Measurements from ENCODE around the gene ANKRD27.
"Not testable (repeated sequence)": the region's sequence is repeated elsewhere in the genome, so short reads cannot be mapped to it uniquely, and the experiment has no call there.

The ANKRD27 gene
- total RNA-seq, result 52.4 to 95.2 (median 67.2) reads per million in 9 experiments

GRCh38 chr19:32674931-32675719, at the start of gene ANKRD27:
Gene ANKRD27 (minus strand): TSS chr19:32675180. CDS start chr19:32659015, 16,165 bp downstream.
- peaks cover 31 to 32% of the 10 kb centered on the region in 2 donors for H3K4me1 Mint-ChIP-seq (ENCODE audit: low read depth in 2 of 2)
- ATAC-seq (replicated peaks) (peak; percentile 88), DNase-seq (peak; percentile 97 to 98 (median 98))
- peaks cover 4 to 10% of the 10 kb centered on the region in 2 donors for H3K27me3 Mint-ChIP-seq
- H3K9me3 Mint-ChIP-seq, result no peaks in the 10 kb centered on the region
- H3K4me3 Mint-ChIP-seq, result peak within 1 kb of the TSS; percentile 89 to 90
- H3K27ac Mint-ChIP-seq, result peak within 1 kb of the TSS; percentile 30 to 79
- H3K36me3 Mint-ChIP-seq (ENCODE audit: insufficient read depth), result peaks cover 9% of the 10 kb centered on the region

- Mint-ChIP-seq H3K9me3 (no peaks in the 10 kb centered on the region), H3K4me3 (no peak overlapping the region), H3K27me3 (no peaks in the 10 kb centered on the region), H3K4me1 (ENCODE audit: low read depth in 2 of 2) (peaks cover 0 to 1% of the 10 kb centered on the region in 2 donors), H3K36me3 (ENCODE audit: insufficient read depth) (peaks cover 10% of the 10 kb centered on the region), H3K27ac (no peak overlapping the region)
- no peak for DNase-seq
- no peak for ATAC-seq (replicated peaks)
These were observed 45.9 kb upstream of the ANKRD27 start for GRCh38 chr19:32720936-32721250.

- Mint-ChIP-seq H3K4me1 (ENCODE audit: low read depth in 2 of 2) (peaks cover 0 to 1% of the 10 kb centered on the region in 2 donors), H3K36me3 (ENCODE audit: insufficient read depth) (peaks cover 12% of the 10 kb centered on the region), H3K9me3 (no peaks in the 10 kb centered on the region), H3K27me3 (no peaks in the 10 kb centered on the region), H3K27ac (no peak overlapping the region), H3K4me3 (no peak overlapping the region)
- ATAC-seq (replicated peaks) (no peak), DNase-seq (no peak)
These were observed 45.4 kb upstream of the ANKRD27 start for GRCh38 chr19:32720216-32720935.

- Mint-ChIP-seq H3K9me3 (no peaks in the 10 kb centered on the region), H3K27ac (no peak within 1 kb of the TSS)
These were observed 44.7 kb upstream of the ANKRD27 start, which contains the start of gene TDRD12 for GRCh38 chr19:32719611-32720059. Gene TDRD12 (plus strand): TSS chr19:32719767. CDS start chr19:32720073, 306 bp downstream.

GRCh38 chr19:32718286-32718685, 43.3 kb upstream of the ANKRD27 start:
- no peak for ATAC-seq (replicated peaks)
- Mint-ChIP-seq H3K27ac (no peak overlapping the region), H3K27me3 (no peaks in the 10 kb centered on the region), H3K9me3 (no peaks in the 10 kb centered on the region), H3K36me3 (ENCODE audit: insufficient read depth) (peaks cover 21% of the 10 kb centered on the region), H3K4me3 (no peak overlapping the region), H3K4me1 (ENCODE audit: low read depth in 2 of 2) (peaks cover 0 to 1% of the 10 kb centered on the region in 2 donors)
- no peak for DNase-seq

More at GRCh38 chr19:32719611-32720059, 44.7 kb upstream of the ANKRD27 start, which contains the start of gene TDRD12:
- Mint-ChIP-seq H3K36me3 (ENCODE audit: insufficient read depth) (peaks cover 17% of the 10 kb centered on the region), H3K4me3 (no peak within 1 kb of the TSS), H3K27me3 (no peaks in the 10 kb centered on the region), H3K4me1 (ENCODE audit: low read depth in 2 of 2) (peaks cover 0 to 1% of the 10 kb centered on the region in 2 donors)
- ATAC-seq (replicated peaks) (no peak), DNase-seq (no peak)

GRCh38 chr19:32717496-32717895, 42.5 kb upstream of the ANKRD27 start:
- no peak for ATAC-seq (replicated peaks)
- no peak overlapping the region for H3K4me3 Mint-ChIP-seq
- no peaks in the 10 kb centered on the region for H3K27me3 Mint-ChIP-seq
- peaks cover 29% of the 10 kb centered on the region for H3K36me3 Mint-ChIP-seq (ENCODE audit: insufficient read depth)
- no peak for DNase-seq
- H3K27ac Mint-ChIP-seq, result peak overlapping the region in 1 of 2 donors; percentile 25
- H3K9me3 Mint-ChIP-seq, result no peaks in the 10 kb centered on the region
- peaks cover 0 to 1% of the 10 kb centered on the region in 2 donors for H3K4me1 Mint-ChIP-seq (ENCODE audit: low read depth in 2 of 2)

GRCh38 chr19:32716203-32716602, 41.2 kb upstream of the ANKRD27 start:
- Mint-ChIP-seq H3K36me3 (ENCODE audit: insufficient read depth) (peaks cover 42% of the 10 kb centered on the region), H3K27ac (peak overlapping the region in 1 of 2 donors; percentile 16)
- not testable (repeated sequence) for H3K9me3 Mint-ChIP-seq; H3K4me3 Mint-ChIP-seq; H3K27me3 Mint-ChIP-seq; ATAC-seq (replicated peaks); H3K4me1 Mint-ChIP-seq (ENCODE audit: low read depth in 2 of 2); DNase-seq

- no peak overlapping the region for H3K27ac Mint-ChIP-seq
- ATAC-seq (replicated peaks) (no peak), DNase-seq (no peak)
- no peaks in the 10 kb centered on the region for H3K27me3 Mint-ChIP-seq
- no peaks in the 10 kb centered on the region for H3K9me3 Mint-ChIP-seq
- no peak overlapping the region for H3K4me3 Mint-ChIP-seq
- peaks cover 56% of the 10 kb centered on the region for H3K36me3 Mint-ChIP-seq (ENCODE audit: insufficient read depth)
- H3K4me1 Mint-ChIP-seq (ENCODE audit: low read depth in 2 of 2), result peaks cover 11 to 14% of the 10 kb centered on the region in 2 donors
These were observed 36.8 kb upstream of the ANKRD27 start for GRCh38 chr19:32711747-32712146.

- DNase-seq (no peak), ATAC-seq (replicated peaks) (no peak)
- H3K27ac Mint-ChIP-seq, result peak overlapping the region; percentile 52 to 56
- peaks cover 39% of the 10 kb centered on the region for H3K36me3 Mint-ChIP-seq (ENCODE audit: insufficient read depth)
- no peak overlapping the region for H3K4me3 Mint-ChIP-seq
- H3K4me1 Mint-ChIP-seq (ENCODE audit: low read depth in 2 of 2), result peaks cover 11 to 21% of the 10 kb centered on the region in 2 donors
- peaks cover 0 to 2% of the 10 kb centered on the region in 2 donors for H3K9me3 Mint-ChIP-seq
- no peaks in the 10 kb centered on the region for H3K27me3 Mint-ChIP-seq
These were observed 34.1 kb upstream of the ANKRD27 start for GRCh38 chr19:32709032-32709431.

GRCh38 chr19:32708457-32708856, 33.5 kb upstream of the ANKRD27 start:
- H3K4me3 Mint-ChIP-seq, result no peak overlapping the region
- no peak for DNase-seq
- peaks cover 11 to 21% of the 10 kb centered on the region in 2 donors for H3K4me1 Mint-ChIP-seq (ENCODE audit: low read depth in 2 of 2)
- ATAC-seq (replicated peaks), result peak; percentile 59
- peak overlapping the region; percentile 52 to 56 for H3K27ac Mint-ChIP-seq
- H3K9me3 Mint-ChIP-seq, result peaks cover 0 to 2% of the 10 kb centered on the region in 2 donors
- no peaks in the 10 kb centered on the region for H3K27me3 Mint-ChIP-seq
- H3K36me3 Mint-ChIP-seq (ENCODE audit: insufficient read depth), result peaks cover 39% of the 10 kb centered on the region

GRCh38 chr19:32704006-32704405, 29.0 kb upstream of the ANKRD27 start:
- not testable (repeated sequence) for H3K27ac Mint-ChIP-seq; DNase-seq; H3K27me3 Mint-ChIP-seq; H3K4me3 Mint-ChIP-seq; ATAC-seq (replicated peaks); H3K9me3 Mint-ChIP-seq
- Mint-ChIP-seq H3K36me3 (ENCODE audit: insufficient read depth) (peaks cover 12% of the 10 kb centered on the region), H3K4me1 (ENCODE audit: low read depth in 2 of 2) (peaks cover 17 to 32% of the 10 kb centered on the region in 2 donors)

GRCh38 chr19:32702010-32702409, 27.0 kb upstream of the ANKRD27 start:
- Mint-ChIP-seq H3K36me3 (ENCODE audit: insufficient read depth) (peaks cover 22% of the 10 kb centered on the region), H3K9me3 (peaks cover 0 to 2% of the 10 kb centered on the region in 2 donors), H3K4me1 (ENCODE audit: low read depth in 2 of 2) (peaks cover 20 to 39% of the 10 kb centered on the region in 2 donors), H3K27me3 (no peaks in the 10 kb centered on the region), H3K27ac (peak overlapping the region in 1 of 2 donors; percentile 41), H3K4me3 (no peak overlapping the region)
- DNase-seq (no peak), ATAC-seq (replicated peaks) (no peak)

- H3K4me1 Mint-ChIP-seq (ENCODE audit: low read depth in 2 of 2), result peaks cover 30 to 49% of the 10 kb centered on the region in 2 donors
- not testable (repeated sequence) for H3K27me3 Mint-ChIP-seq; H3K9me3 Mint-ChIP-seq; H3K27ac Mint-ChIP-seq; H3K4me3 Mint-ChIP-seq; DNase-seq; ATAC-seq (replicated peaks)
- peaks cover 26% of the 10 kb centered on the region for H3K36me3 Mint-ChIP-seq (ENCODE audit: insufficient read depth)
These were observed 25.1 kb upstream of the ANKRD27 start for GRCh38 chr19:32700129-32700528.

Measured in effector memory CD8-positive, alpha-beta T cell (primary cell).